ENCODE data around the gene MDM1.

Gene MDM1

DNA sequence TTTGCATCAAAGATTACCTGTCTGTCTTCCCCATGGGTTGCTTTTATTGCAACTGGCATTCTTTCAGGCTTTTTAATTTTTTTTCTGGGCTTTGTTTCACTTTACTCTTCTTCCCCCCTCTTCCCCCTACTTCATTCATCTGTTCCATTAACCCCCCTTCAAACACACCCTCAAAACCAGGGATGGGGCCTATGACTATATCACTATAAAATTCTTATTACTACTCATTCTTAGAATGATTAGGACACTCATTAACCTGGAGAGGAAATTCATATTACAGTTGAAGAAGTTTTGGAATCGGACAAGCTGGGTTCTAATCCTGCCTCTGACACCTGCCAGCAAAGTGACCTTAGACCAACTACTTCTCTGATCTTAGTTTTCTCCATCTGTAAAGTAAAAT is 24.8 kb upstream of the MDM1 start:
- Histone ChIP-seq H3K4me1 (ENCODE audit: control insufficient read depth, insufficient read depth, low read length, poor library complexity, severe bottlenecking) (no peaks in the 10 kb centered on the region), H3K27ac (ENCODE audit: insufficient read depth, low read length, poor library complexity, severe bottlenecking) (no peak overlapping the region), H3K27me3 (replicated peaks; ENCODE audit: control insufficient read depth, insufficient read depth, low read length, poor library complexity, severe bottlenecking) (no peaks in the 10 kb centered on the region), H3K36me3 (ENCODE audit: control insufficient read depth, insufficient read depth, low read length) (no peaks in the 10 kb centered on the region), H3K9me3 (ENCODE audit: control insufficient read depth, low read length) (no peaks in the 10 kb centered on the region), H3K4me3 (ENCODE audit: insufficient read depth, low read depth, low read length, poor library complexity, severe bottlenecking) (no peak overlapping the region)
- no peak for DNase-seq

GRCh38 chr12:68356060-68356695 is 24.0 kb upstream of the MDM1 start:
- Histone ChIP-seq H3K4me3 (ENCODE audit: insufficient read depth, low read depth, low read length, poor library complexity, severe bottlenecking) (no peak overlapping the region), H3K27me3 (replicated peaks; ENCODE audit: control insufficient read depth, insufficient read depth, low read length, poor library complexity, severe bottlenecking) (no peaks in the 10 kb centered on the region), H3K27ac (ENCODE audit: insufficient read depth, low read length, poor library complexity, severe bottlenecking) (no peak overlapping the region), H3K9me3 (ENCODE audit: control insufficient read depth, low read length) (no peaks in the 10 kb centered on the region), H3K36me3 (ENCODE audit: control insufficient read depth, insufficient read depth, low read length) (no peaks in the 10 kb centered on the region), H3K4me1 (ENCODE audit: control insufficient read depth, insufficient read depth, low read length, poor library complexity, severe bottlenecking) (no peaks in the 10 kb centered on the region)
- no peak for DNase-seq

DNA sequence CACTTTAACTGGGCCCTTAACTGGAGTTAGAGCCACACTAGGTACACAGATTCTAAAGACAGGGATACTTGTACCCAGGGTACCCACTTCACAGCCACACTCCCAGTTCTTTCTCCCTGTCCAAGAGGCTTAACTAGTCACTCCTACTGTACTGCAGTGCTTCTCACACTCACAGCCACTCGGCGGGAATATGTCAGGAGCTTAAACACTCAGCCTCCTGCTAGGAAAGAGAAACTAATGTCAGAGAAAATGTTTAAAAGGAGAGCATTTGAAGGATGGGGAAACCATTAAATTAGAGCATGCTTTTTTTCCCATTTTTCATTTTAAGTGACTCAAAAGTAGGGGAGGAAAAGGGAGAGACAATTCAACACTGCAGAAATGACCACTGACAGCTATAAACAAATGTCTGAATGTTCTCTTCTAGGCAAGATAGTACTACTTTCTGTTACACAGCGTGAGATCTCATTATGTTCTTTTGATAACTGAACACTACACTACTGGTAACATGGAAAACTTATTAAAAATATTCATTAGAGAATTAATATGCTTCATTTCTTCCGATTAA is 22.9 kb upstream of the MDM1 start:
- Histone ChIP-seq H3K27ac (ENCODE audit: insufficient read depth, low read length, poor library complexity, severe bottlenecking) (no peak overlapping the region), H3K4me1 (ENCODE audit: control insufficient read depth, insufficient read depth, low read length, poor library complexity, severe bottlenecking) (no peaks in the 10 kb centered on the region)
- no peak for DNase-seq

GRCh38 chr12:68352067-68352466 is 19.9 kb upstream of the MDM1 start:
- no peaks in the 10 kb centered on the region for H3K9me3 ChIP-seq (ENCODE audit: control insufficient read depth, low read length)
- H3K27me3 ChIP-seq (replicated peaks; ENCODE audit: control insufficient read depth, insufficient read depth, low read length, poor library complexity, severe bottlenecking): no peaks in the 10 kb centered on the region
- H3K4me1 ChIP-seq (ENCODE audit: control insufficient read depth, insufficient read depth, low read length, poor library complexity, severe bottlenecking): no peaks in the 10 kb centered on the region
- H3K36me3 ChIP-seq (ENCODE audit: control insufficient read depth, insufficient read depth, low read length): no peaks in the 10 kb centered on the region
- no peak for DNase-seq
- no peak overlapping the region for H3K4me3 ChIP-seq (ENCODE audit: insufficient read depth, low read depth, low read length, poor library complexity, severe bottlenecking)
- H3K27ac ChIP-seq (ENCODE audit: insufficient read depth, low read length, poor library complexity, severe bottlenecking): no peak overlapping the region

More for the DNA sequence above, 22.9 kb upstream of the MDM1 start:
- Histone ChIP-seq H3K27me3 (replicated peaks; ENCODE audit: control insufficient read depth, insufficient read depth, low read length, poor library complexity, severe bottlenecking) (no peaks in the 10 kb centered on the region), H3K4me3 (ENCODE audit: insufficient read depth, low read depth, low read length, poor library complexity, severe bottlenecking) (no peak overlapping the region), H3K9me3 (ENCODE audit: control insufficient read depth, low read length) (no peaks in the 10 kb centered on the region), H3K36me3 (ENCODE audit: control insufficient read depth, insufficient read depth, low read length) (no peaks in the 10 kb centered on the region)

DNA sequence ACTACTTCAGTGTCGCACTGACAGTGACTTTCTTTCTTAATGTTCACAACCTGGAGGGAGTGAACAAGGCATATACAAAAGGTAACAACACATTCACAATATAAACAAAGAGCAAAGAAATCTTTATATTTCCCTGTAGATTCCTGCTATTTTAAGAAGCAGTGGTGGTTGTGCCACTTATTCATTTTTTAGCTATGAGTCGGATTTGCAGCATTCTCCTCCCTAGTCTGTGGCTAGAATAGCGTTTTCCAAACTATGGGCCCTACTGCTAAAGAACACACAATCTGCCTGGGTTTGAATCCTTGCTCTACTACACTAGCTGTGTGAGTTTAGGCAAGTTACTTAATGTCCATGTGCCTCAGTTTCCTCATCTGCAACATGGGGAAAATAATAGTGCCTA is 18.6 kb upstream of the MDM1 start:
- Histone ChIP-seq H3K4me3 (ENCODE audit: insufficient read depth, low read depth, low read length, poor library complexity, severe bottlenecking) (no peak overlapping the region), H3K36me3 (ENCODE audit: control insufficient read depth, insufficient read depth, low read length) (no peaks in the 10 kb centered on the region), H3K27me3 (replicated peaks; ENCODE audit: control insufficient read depth, insufficient read depth, low read length, poor library complexity, severe bottlenecking) (no peaks in the 10 kb centered on the region), H3K9me3 (ENCODE audit: control insufficient read depth, low read length) (no peaks in the 10 kb centered on the region), H3K4me1 (ENCODE audit: control insufficient read depth, insufficient read depth, low read length, poor library complexity, severe bottlenecking) (peaks cover 1% of the 10 kb centered on the region), H3K27ac (ENCODE audit: insufficient read depth, low read length, poor library complexity, severe bottlenecking) (no peak overlapping the region)
- no peak for DNase-seq

DNA sequence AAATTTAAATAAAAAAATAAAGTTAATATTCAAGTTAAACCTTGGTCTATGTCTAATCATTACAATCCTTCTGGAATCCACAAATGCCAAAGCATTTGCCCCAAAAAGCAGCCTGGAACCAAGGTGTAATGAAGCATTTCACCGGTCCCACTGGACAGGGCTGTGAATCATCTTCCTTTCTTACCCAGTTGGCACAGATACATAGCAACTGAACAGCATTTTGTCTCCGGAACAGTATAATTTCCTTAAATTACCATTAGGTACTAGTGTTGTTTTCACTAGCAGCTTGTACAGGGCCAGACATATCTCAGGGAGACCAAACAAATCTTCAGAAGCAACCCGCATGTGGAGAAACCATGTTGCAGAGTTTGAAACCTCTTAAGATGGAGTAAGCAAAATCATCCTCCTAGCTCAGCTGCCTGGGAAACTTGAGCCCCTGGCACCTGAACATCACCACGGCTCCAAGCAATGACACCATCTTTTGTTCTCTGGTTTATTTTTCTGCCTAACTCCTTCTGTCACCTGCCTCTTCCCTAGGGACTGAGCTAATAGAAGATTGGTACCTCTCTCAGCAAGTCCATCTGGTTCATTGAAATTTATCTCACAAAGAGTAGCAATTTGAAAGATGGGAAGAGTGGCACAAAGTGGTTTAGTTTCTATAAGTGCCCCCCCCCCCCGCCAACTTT is 17.9 kb upstream of the MDM1 start:
- Histone ChIP-seq H3K4me3 (ENCODE audit: insufficient read depth, low read depth, low read length, poor library complexity, severe bottlenecking) (no peak overlapping the region), H3K4me1 (ENCODE audit: control insufficient read depth, insufficient read depth, low read length, poor library complexity, severe bottlenecking) (peaks cover 4% of the 10 kb centered on the region), H3K27me3 (replicated peaks; ENCODE audit: control insufficient read depth, insufficient read depth, low read length, poor library complexity, severe bottlenecking) (no peaks in the 10 kb centered on the region), H3K9me3 (ENCODE audit: control insufficient read depth, low read length) (no peaks in the 10 kb centered on the region), H3K27ac (ENCODE audit: insufficient read depth, low read length, poor library complexity, severe bottlenecking) (no peak overlapping the region), H3K36me3 (ENCODE audit: control insufficient read depth, insufficient read depth, low read length) (no peaks in the 10 kb centered on the region)
- DNase-seq: no peak

- no peak overlapping the region for H3K4me3 ChIP-seq (ENCODE audit: insufficient read depth, low read depth, low read length, poor library complexity, severe bottlenecking)
- no peaks in the 10 kb centered on the region for H3K9me3 ChIP-seq (ENCODE audit: control insufficient read depth, low read length)
- H3K36me3 ChIP-seq (ENCODE audit: control insufficient read depth, insufficient read depth, low read length): no peaks in the 10 kb centered on the region
- H3K27me3 ChIP-seq (replicated peaks; ENCODE audit: control insufficient read depth, insufficient read depth, low read length, poor library complexity, severe bottlenecking): no peaks in the 10 kb centered on the region
- DNase-seq: no peak
- H3K4me1 ChIP-seq (ENCODE audit: control insufficient read depth, insufficient read depth, low read length, poor library complexity, severe bottlenecking): peaks cover 4% of the 10 kb centered on the region
- no peak overlapping the region for H3K27ac ChIP-seq (ENCODE audit: insufficient read depth, low read length, poor library complexity, severe bottlenecking)
Measured at GRCh38 chr12:68349220-68349621, 17.1 kb upstream of the MDM1 start.

DNA sequence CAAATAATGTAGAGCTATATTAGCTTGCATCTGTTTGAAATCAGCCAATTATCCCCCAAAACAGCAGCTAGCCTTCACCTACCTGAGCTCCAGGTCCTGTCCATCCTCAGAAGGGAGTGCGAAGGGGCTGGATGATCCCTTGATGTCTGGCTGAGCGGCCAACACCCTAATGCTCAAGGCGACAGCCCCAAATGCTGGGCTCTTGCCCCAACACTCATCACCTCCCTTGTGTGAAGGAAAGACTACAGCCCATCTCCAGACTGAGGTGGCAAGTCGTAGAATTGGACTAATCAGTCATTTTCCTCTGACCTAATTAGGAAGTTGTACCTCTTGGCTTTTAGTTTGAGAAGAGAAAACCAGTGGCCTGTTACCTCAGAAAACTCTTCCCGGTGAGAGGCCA is 16.3 kb upstream of the MDM1 start:
- H3K36me3 ChIP-seq (ENCODE audit: control insufficient read depth, insufficient read depth, low read length): no peaks in the 10 kb centered on the region
- no peaks in the 10 kb centered on the region for H3K27me3 ChIP-seq (replicated peaks; ENCODE audit: control insufficient read depth, insufficient read depth, low read length, poor library complexity, severe bottlenecking)
- no peak for DNase-seq
- no peak overlapping the region for H3K4me3 ChIP-seq (ENCODE audit: insufficient read depth, low read depth, low read length, poor library complexity, severe bottlenecking)
- no peak overlapping the region for H3K27ac ChIP-seq (ENCODE audit: insufficient read depth, low read length, poor library complexity, severe bottlenecking)
- H3K4me1 ChIP-seq (ENCODE audit: control insufficient read depth, insufficient read depth, low read length, poor library complexity, severe bottlenecking): peaks cover 4% of the 10 kb centered on the region
- no peaks in the 10 kb centered on the region for H3K9me3 ChIP-seq (ENCODE audit: control insufficient read depth, low read length)

DNA sequence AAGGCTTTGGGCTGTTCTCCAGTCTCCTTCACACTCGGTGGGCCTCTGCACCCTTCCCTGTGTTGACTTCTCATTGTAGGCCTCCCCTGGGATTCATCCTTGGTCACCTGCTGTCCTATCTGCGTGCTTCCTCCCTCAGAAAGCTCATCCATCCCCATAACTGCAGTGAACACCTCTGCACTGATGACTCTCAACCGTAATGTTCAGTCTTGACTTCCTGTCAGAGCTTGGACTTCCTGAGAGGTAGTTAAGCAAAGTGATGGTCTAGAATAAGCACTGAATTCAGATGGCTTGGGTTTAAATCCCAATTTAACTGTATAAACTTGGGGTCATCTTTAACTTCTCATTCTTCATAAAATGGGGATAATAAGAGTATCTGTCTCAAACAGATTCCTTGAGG is 13.6 kb upstream of the MDM1 start:
- H3K4me3 ChIP-seq (ENCODE audit: insufficient read depth, low read depth, low read length, poor library complexity, severe bottlenecking): no peak overlapping the region
- no peak overlapping the region for H3K27ac ChIP-seq (ENCODE audit: insufficient read depth, low read length, poor library complexity, severe bottlenecking)
- H3K9me3 ChIP-seq (ENCODE audit: control insufficient read depth, low read length): no peaks in the 10 kb centered on the region
- H3K4me1 ChIP-seq (ENCODE audit: control insufficient read depth, insufficient read depth, low read length, poor library complexity, severe bottlenecking): peaks cover 4% of the 10 kb centered on the region
- H3K27me3 ChIP-seq (replicated peaks; ENCODE audit: control insufficient read depth, insufficient read depth, low read length, poor library complexity, severe bottlenecking): no peaks in the 10 kb centered on the region
- DNase-seq: no peak
- H3K36me3 ChIP-seq (ENCODE audit: control insufficient read depth, insufficient read depth, low read length): no peaks in the 10 kb centered on the region

DNA sequence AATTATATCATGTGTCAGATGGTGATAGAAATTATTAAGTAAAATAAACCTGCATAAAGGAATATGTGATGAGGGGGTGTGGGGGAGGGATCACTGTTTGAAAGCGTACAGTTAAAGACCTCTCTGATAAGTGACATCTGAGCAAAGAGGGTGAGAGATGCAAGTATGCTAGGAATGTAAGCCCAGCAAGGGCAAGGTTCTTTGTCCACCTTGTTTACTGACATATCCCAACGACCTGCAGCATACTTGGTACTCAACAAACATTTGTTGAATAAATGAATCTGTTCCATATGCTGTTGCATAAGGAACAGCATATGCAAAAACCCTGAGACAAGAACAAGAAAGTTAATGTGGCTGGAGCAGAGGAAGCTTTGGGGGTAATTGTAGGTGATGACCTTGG is 12.0 kb upstream of the MDM1 start:
- Histone ChIP-seq H3K27me3 (replicated peaks; ENCODE audit: control insufficient read depth, insufficient read depth, low read length, poor library complexity, severe bottlenecking) (no peaks in the 10 kb centered on the region), H3K36me3 (ENCODE audit: control insufficient read depth, insufficient read depth, low read length) (no peaks in the 10 kb centered on the region), H3K9me3 (ENCODE audit: control insufficient read depth, low read length) (no peaks in the 10 kb centered on the region), H3K27ac (ENCODE audit: insufficient read depth, low read length, poor library complexity, severe bottlenecking) (no peak overlapping the region), H3K4me1 (ENCODE audit: control insufficient read depth, insufficient read depth, low read length, poor library complexity, severe bottlenecking) (peaks cover 4% of the 10 kb centered on the region), H3K4me3 (ENCODE audit: insufficient read depth, low read depth, low read length, poor library complexity, severe bottlenecking) (no peak overlapping the region)
- no peak for DNase-seq

All from effector memory CD4-positive, alpha-beta T cell (primary cell).